AG04449 (cell line): Measurements from ENCODE around the gene ITIH3.

ENCODE experiments used
- CTCF ChIA-PET: fragments of 350-600 bp; formaldehyde crosslinking; extraction: SDS; loops from one replicate; lab custom pipeline; 2021; ENCODE audit warnings: antibody characterized with exemption; lab: Yijun Ruan, JAX
- POLR2A ChIA-PET: fragments of 400-600, 350-600 bp; formaldehyde crosslinking; extraction: SDS; loops from one replicate; lab custom pipeline; 2020; ENCODE audit warnings: antibody characterized with exemption, inconsistent platforms; lab: Yijun Ruan, JAX
- DNase-seq: peaks from one replicate; pipeline ENCODE4 v3.0.0-alpha.2; 2010; ENCODE audit warnings: low read depth, low spot score
- H3K4me3 ChIP-seq: 2 replicates; pipeline ENCODE4 v1.5.1; 2011; ENCODE audit warnings: low read depth, mild to moderate bottlenecking, control low read depth, low read length
- CTCF ChIP-seq: IDR thresholded peaks from one replicate; pipeline ENCODE4 v1.5.1; 2011; ENCODE audit warnings: mild to moderate bottlenecking, moderate library complexity, low read length, control low read depth, inconsistent platforms; ENCODE audit not compliant: insufficient read depth; ENCODE audit errors: missing control alignments

Gene ITIH3

GRCh38 chr3:52842424-52842823 lies 47.8 kb downstream of the ITIH3 start:
- no peak for DNase-seq
- H3K4me3 ChIP-seq, result no peak overlapping the region
- POLR2A ChIA-PET, result no interaction called here
- CTCF ChIA-PET, result interaction anchor here (1.0 to 2.0 kb wide), 3 partner anchors 9 to 17 kb away, joined by 3 to 6 read pairs (median 5); no protein-coding TSS in a partner anchor
- no peak for TF ChIP-seq CTCF

GRCh38 chr3:52843108-52843865 lies 48.7 kb downstream of the ITIH3 start:
- no peak for DNase-seq
- ChIA-PET POLR2A (no interaction called here), CTCF (interaction anchor here (1.0 to 2.0 kb wide), 4 partner anchors 11 to 92 kb away, joined by 3 to 6 read pairs (median 4); no protein-coding TSS in a partner anchor)
- no peak overlapping the region for H3K4me3 ChIP-seq
- no peak for TF ChIP-seq CTCF

GRCh38 chr3:52843881-52844280 lies 49.3 kb downstream of the ITIH3 start:
- DNase-seq, result no peak
- no peak overlapping the region for H3K4me3 ChIP-seq
- ChIA-PET CTCF (interaction anchor here (1.2 to 2.0 kb wide), 3 partner anchors 10 to 92 kb away, joined by 3 to 6 read pairs (median 5); no protein-coding TSS in a partner anchor), POLR2A (no interaction called here)
- no peak for TF ChIP-seq CTCF

- no peak for TF ChIP-seq CTCF
- no peak for DNase-seq
- POLR2A ChIA-PET, result no interaction called here
- H3K4me3 ChIP-seq, result no peak overlapping the region
- CTCF ChIA-PET, result interaction anchor here (0.9 to 1.3 kb wide), 4 partner anchors 8 to 90 kb away, joined by 3 to 6 read pairs (median 3); no protein-coding TSS in a partner anchor
These were observed 49.8 kb downstream of the ITIH3 start for GRCh38 chr3:52844290-52844975.

GRCh38 chr3:52845157-52845556 lies 50.6 kb downstream of the ITIH3 start:
- CTCF ChIA-PET, result interaction anchor here (0.9 to 1.3 kb wide), 5 partner anchors 8 to 89 kb away, joined by 3 to 6 read pairs (median 3); no protein-coding TSS in a partner anchor
- no peak for DNase-seq
- no peak for TF ChIP-seq CTCF
- H3K4me3 ChIP-seq, result no peak overlapping the region
- POLR2A ChIA-PET, result no interaction called here
